K562 (cell line): ENCODE data around the gene MLXIPL. TPM values are rescaled to one million over a fixed set of nuclear protein-coding genes. Genes with fewer than 3 reads are reported as not detected.

Experiments
- ATAC-seq: fragments of 200-7000 bp; cut with Tn5 transposase; 3 replicates; pipeline ENCODE4 v1.9.1; 2020; ENCODE audit warnings: moderate library complexity
- BruUV-seq: library from RNA; stranded (reverse); fragments of 400-500 nt; replicated peaks from 2 replicates; lab custom pipeline; 2021; lab: Mats Ljungman, UMichigan
- CTCF ChIA-PET: fragments of 300-600 bp; formaldehyde crosslinking; extraction: SDS; loops from one replicate; lab custom pipeline; 2021; ENCODE audit warnings: low intra/inter-chr PET ratio; lab: Yijun Ruan, JAX
- POLR2A ChIA-PET: fragments of 300-600, 350-650 bp; sonication (Branson Sonifier 250); formaldehyde crosslinking; extraction: SDS; loops from one replicate; lab custom pipeline; 2021; ENCODE audit warnings: antibody characterized with exemption, inconsistent platforms; lab: Yijun Ruan, JAX
- DNase-seq, 4 experiments: peaks; one replicate each; pipeline versions ENCODE4 v3.0.0 to v3.0.0-alpha.2; 2011 to 2018; ENCODE audit warnings: low spot score in 3 of 4, mixed read lengths in 3 of 4; ENCODE audit errors: extremely low read depth in 1 of 4
- FAIRE-seq: peaks from 2 replicates; lab custom pipeline; 2011; peaks lifted over from hg19 to GRCh38; lab: Jason Lieb, UNC
- H2AFZ ChIP-seq: 2 replicates; pipeline ENCODE4 v1.6.0; 2011; ENCODE audit warnings: low read depth, low read length, control low read depth, inconsistent platforms
- H3K27ac ChIP-seq: fragments of 200-600 bp; 3 replicates; pipeline ENCODE4 v1.8.0; 2011; ENCODE audit warnings: low read depth, mild to moderate bottlenecking, control low read depth, inconsistent platforms, low read length, moderate library complexity, mixed read lengths; ENCODE audit errors: extremely low read depth
- H3K27me3 ChIP-seq, 2 experiments: fragments of 300-600 bp in 1 of 2; 2 replicates in 1 of 2; 3 replicates in 1 of 2; pipeline versions ENCODE4 v1.6.0 to v1.8.0; 2011; ENCODE audit warnings: inconsistent platforms in 2 of 2, low read length in 2 of 2, mild to moderate bottlenecking in 1 of 2, mixed read lengths in 1 of 2, moderate library complexity in 1 of 2; ENCODE audit not compliant: control insufficient read depth in 2 of 2, insufficient read depth in 2 of 2
- H3K36me3 ChIP-seq: fragments of 300-600 bp; 3 replicates; pipeline ENCODE4 v1.8.0; 2011; ENCODE audit warnings: mild to moderate bottlenecking, low read length, inconsistent platforms; ENCODE audit not compliant: control insufficient read depth, insufficient read depth
- H3K4me1 ChIP-seq, 2 experiments: fragments of 200-600 bp in 1 of 2; replicated peaks in 1 of 2; 2 replicates in 1 of 2; 3 replicates in 1 of 2; pipeline versions ENCODE4 v1.5.1 to v1.8.0; 2011; ENCODE audit warnings: inconsistent platforms in 2 of 2, low read length in 2 of 2, mild to moderate bottlenecking in 1 of 2, mixed read lengths in 1 of 2, moderate library complexity in 1 of 2; ENCODE audit not compliant: control insufficient read depth in 2 of 2, insufficient read depth in 2 of 2
- H3K4me2 ChIP-seq: 2 replicates; pipeline ENCODE4 v1.6.1; 2011; ENCODE audit warnings: low read length, control low read depth, inconsistent platforms, mixed read lengths; ENCODE audit not compliant: insufficient read depth
- H3K4me3 ChIP-seq: fragments of 200-600 bp; sonication (generic), shearing (Covaris generic); 2 replicates; pipeline ENCODE4 v1.5.1; 2016; ENCODE audit warnings: control low read depth, inconsistent platforms
- H3K79me2 ChIP-seq: fragments of 200-600 bp; 3 replicates; pipeline ENCODE4 v1.8.0; 2011; ENCODE audit warnings: low read length, inconsistent platforms; ENCODE audit not compliant: control insufficient read depth, insufficient read depth
- H3K9ac ChIP-seq, 2 experiments: 2 replicates each; pipeline versions ENCODE4 v1.6.0 to v1.6.1; 2011; ENCODE audit warnings: low read depth in 2 of 2, low read length in 2 of 2, control low read depth in 1 of 2, inconsistent platforms in 1 of 2, mild to moderate bottlenecking in 1 of 2, mixed read lengths in 1 of 2; ENCODE audit not compliant: insufficient read depth in 1 of 2
- H3K9me1 ChIP-seq: one replicate; pipeline ENCODE4 v1.6.0; 2011; ENCODE audit warnings: inconsistent platforms, mild to moderate bottlenecking, low read length, moderate library complexity; ENCODE audit not compliant: control insufficient read depth, insufficient read depth
- H3K9me3 ChIP-seq: replicated peaks from 2 replicates; pipeline ENCODE4 v1.5.1; 2011; ENCODE audit warnings: low read depth, low read length, inconsistent platforms; ENCODE audit not compliant: control insufficient read depth, insufficient read depth
- H4K20me1 ChIP-seq: replicated peaks from 2 replicates; pipeline ENCODE4 v1.6.1; 2011; ENCODE audit warnings: low read length, inconsistent platforms, mixed read lengths; ENCODE audit not compliant: control insufficient read depth, insufficient read depth
- ARHGAP35 ChIP-seq: fragments of 450-650 bp; IDR thresholded peaks from 2 replicates; pipeline ENCODE4 v1.6.1; 2018; ENCODE audit not compliant: partially characterized antibody
- CREM ChIP-seq: IDR thresholded peaks from 2 replicates; pipeline ENCODE4 v1.6.1; 2014; ENCODE audit warnings: antibody characterized with exemption, low read depth
- EHMT2 ChIP-seq: fragments of 450-650 bp; IDR thresholded peaks from 2 replicates; pipeline ENCODE4 v1.6.1; 2018; ENCODE audit warnings: antibody characterized with exemption
- FOXK1 ChIP-seq: sonication (generic); formaldehyde crosslinking; IDR thresholded peaks from 2 replicates; pipeline ENCODE4 v1.8.0; 2022; ENCODE audit warnings: missing genetic modification reagents, mild to moderate bottlenecking, borderline replicate concordance
- HBP1 ChIP-seq: fragments of 450-650 bp; formaldehyde crosslinking; IDR thresholded peaks from 2 replicates; pipeline ENCODE4 v1.4.0; 2022; ENCODE audit warnings: missing genetic modification characterization
- KDM1A ChIP-seq, 2 experiments: fragments of 450-650 bp; IDR thresholded peaks; 2 replicates each; pipeline ENCODE4 v1.6.1; 2016; ENCODE audit warnings: mild to moderate bottlenecking in 2 of 2
- LARP7 ChIP-seq: fragments of 450-650 bp; IDR thresholded peaks from 2 replicates; pipeline ENCODE4 v1.6.1; 2016
- LEF1 ChIP-seq: fragments of 450-650 bp; IDR thresholded peaks from 2 replicates; pipeline ENCODE4 v1.6.1; 2016; ENCODE audit warnings: mild to moderate bottlenecking
- MCM3 ChIP-seq: fragments of 450-650 bp; IDR thresholded peaks from 2 replicates; pipeline ENCODE4 v1.6.1; 2016
- MLLT1 ChIP-seq, 2 experiments: fragments of 450-650 bp; IDR thresholded peaks; 2 replicates each; pipeline ENCODE4 v1.6.1; 2016
- NR2C1 ChIP-seq, 2 experiments: fragments of 450-650 bp; IDR thresholded peaks; 2 replicates each; pipeline ENCODE4 v1.6.1; 2017; ENCODE audit warnings: mild to moderate bottlenecking in 2 of 2, antibody characterized with exemption in 1 of 2, inconsistent platforms in 1 of 2, missing compliant biosample characterization in 1 of 2, missing genetic modification characterization in 1 of 2
- NR4A1 ChIP-seq, 2 experiments: fragments of 250-450 bp in 1 of 2; fragments of 450-650 bp in 1 of 2; sonication (Bioruptor Pico) in 1 of 2; IDR thresholded peaks; 2 replicates each; pipeline versions ENCODE4 v1.4.0 to v1.6.1; 2016 to 2020; ENCODE audit warnings: mild to moderate bottlenecking in 2 of 2, missing compliant biosample characterization in 1 of 2, missing genetic modification characterization in 1 of 2, moderate library complexity in 1 of 2
- OTX1 ChIP-seq: fragments of 450-650 bp; formaldehyde crosslinking; IDR thresholded peaks from 2 replicates; pipeline ENCODE4 v1.4.0; 2022; ENCODE audit warnings: mild to moderate bottlenecking
- THRB ChIP-seq: fragments of 450-650 bp; formaldehyde crosslinking; conservative IDR thresholded peaks from 2 replicates; pipeline ENCODE4 v1.4.0; 2022; ENCODE audit warnings: mild to moderate bottlenecking, missing genetic modification characterization
- YBX1 ChIP-seq: fragments of 450-650 bp; IDR thresholded peaks from 2 replicates; pipeline ENCODE4 v1.7.1; 2016; ENCODE audit warnings: mild to moderate bottlenecking
- WGBS: fragments of 100-300 bp; shearing (Covaris generic); methylation state at CpG from one replicate; pipeline ENCODE4 v1.1.6; 2016; ENCODE audit warnings: low coverage, mixed read lengths; ENCODE audit not compliant: insufficient coverage; ENCODE audit errors: missing lambda C conversion rate; 5-methylcytosine and 5-hydroxymethylcytosine counted together
- in situ Hi-C: fragments of 300-500 bp; cut with MboI; formaldehyde crosslinking; loops from 4 replicates; pipeline ENCODE4 v1.15.0; 2018; ENCODE audit warnings: inconsistent platforms, mixed read lengths
- intact Hi-C: fragments of 100-400 bp; cut with micrococcal nuclease; formaldehyde crosslinking; loops from 2 replicates; pipeline ENCODE4 v1.14.2; 2022
- polyA plus RNA-seq, 8 experiments: library from polyadenylated mRNA; depleted of rRNA in 4 of 8; stranded (reverse) in 5 of 8; unstranded in 3 of 8; fragments of >200 nt; fragmentation: Nextera tagmentation in 2 of 8; fragmentation: Illumina TruSeq in 1 of 8; extraction: Ambion mirVana in 2 of 8; extraction: Trizol in 1 of 8; gene quantifications; 2 replicates each; pipeline versions ENCODE4 v1.2.1 to v1.2.3, GENCODE V29; 2011 to 2014; ENCODE audit warnings: inconsistent platforms in 1 of 8, missing spikeins in 1 of 8
- total RNA-seq, 7 experiments: library from RNA; depleted of rRNA in 6 of 7; stranded (reverse); fragments of >200 nt in 6 of 7; fragmentation: Illumina TruSeq in 2 of 7; extraction: Trizol in 2 of 7; gene quantifications; 2 replicates each; pipeline versions ENCODE4 v1.2.1 to v1.2.3, GENCODE V29; 2011 to 2021; ENCODE audit warnings: low replicate concordance in 1 of 7

The MLXIPL gene
- total and polyA plus RNA-seq, 9 of the 15 experiments (the other 6 are each of a cell fraction or from before 2014, with no cell fraction given) = 0.11 to 18.4 (median 1.4) TPM

- TF ChIP-seq NR2C1 (IDR thresholded peaks at IDR 0.05) (no peak), NR2C1 (tag; IDR thresholded peaks at IDR 0.05) (no peak), NR4A1 (CRISPR knock-in tag; IDR thresholded peaks at IDR 0.05) (no peak), NR4A1 (tag; IDR thresholded peaks at IDR 0.05) (no peak), LEF1 (no peak), CREM (no peak)
Measured at GRCh38 chr7:73638911-73639310, 14.6 kb upstream of the MLXIPL start (continued).

- H3K27ac ChIP-seq = no peak overlapping the region
- CTCF ChIA-PET = no interaction called here
- intact Hi-C loops (no loop called here), in situ Hi-C loops (no loop called here)
- POLR2A ChIA-PET = no interaction called here
- H4K20me1 ChIP-seq = peaks cover 5% of the 10 kb centered on the region; the same call in 1 of the 2 replicates
- H3K4me1 ChIP-seq = no peaks in the 10 kb centered on the region; a peak in 1 of 5 replicates
- H3K36me3 ChIP-seq = no peaks in the 10 kb centered on the region
- no TSS peak for BruUV-seq
- no peak for FAIRE-seq
- no peaks in the 10 kb centered on the region for H3K9me1 ChIP-seq
- peaks cover 16 to 33% of the 10 kb centered on the region in 2 experiments for H3K27me3 ChIP-seq
- peak; percentile 52; the same call in 1 of the 3 replicates for ATAC-seq
- DNase-seq = no peak
- peak overlapping the region in 1 of 2 experiments; percentile 33; a peak in 1 of 4 replicates for H3K9ac ChIP-seq
- no peaks in the 10 kb centered on the region for H3K79me2 ChIP-seq
- no peaks in the 10 kb centered on the region for H3K9me3 ChIP-seq
- 2% methylated on average over 8 of the region's 8 CpGs for WGBS
- H2AFZ ChIP-seq = no peak overlapping the region
- H3K4me2 ChIP-seq = no peak overlapping the region
- no peak overlapping the region for H3K4me3 ChIP-seq
- TF ChIP-seq EHMT2 (peak; percentile 54; the same call in 1 of the 2 replicates), OTX1 (0 out of 2 replicates have a peak, but pooled peaks have one; percentile 23), MLLT1 (IDR thresholded peaks at IDR 0.05) (0 out of 4 replicates have a peak, but pooled peaks of 1 of the 2 experiments have one; percentile 40), LARP7 (0 out of 2 replicates have a peak, but pooled peaks have one; percentile 21), KDM1A (IDR thresholded peaks at IDR 0.05) (peak in 1 of 2 experiments; percentile 32; a peak in 1 of 4 replicates), MCM3 (peak; percentile 48; the same call in 1 of the 2 replicates), HBP1 (CRISPR knock-in tag) (0 out of 2 replicates have a peak, but pooled peaks have one; percentile 23), FOXK1 (no peak), ARHGAP35 (peak; percentile 15), YBX1 (peak; percentile 78; the same call in 1 of the 2 replicates), NR2C1 (IDR thresholded peaks at IDR 0.05) (no peak), NR2C1 (tag; IDR thresholded peaks at IDR 0.05) (no peak), THRB (peak; percentile 55; the same call in 1 of the 2 replicates)
Measured at GRCh38 chr7:73635428-73636200, 11.3 kb upstream of the MLXIPL start.
